Measurements from ENCODE around the gene ENTPD8. TPM values are rescaled to one million over a fixed set of nuclear protein-coding genes. Genes with fewer than 3 reads are reported as not detected.

ENTPD8 gene
- total RNA-seq, 2 donors from 2014 or later, result 0.33 to 0.75 TPM

- peaks cover 5% of the 10 kb centered on the region for H3K4me1 Mint-ChIP-seq
- no peaks in the 10 kb centered on the region for H3K9me3 Mint-ChIP-seq
- no peaks in the 10 kb centered on the region for H3K9me3 ChIP-seq (ENCODE audit: control insufficient read depth, low read length)
- peaks cover 5% of the 10 kb centered on the region for H3K36me3 Mint-ChIP-seq (ENCODE audit: low read depth)
- no peak overlapping the region for H3K4me3 ChIP-seq (ENCODE audit: low read length)
- no peaks in the 10 kb centered on the region for H3K36me3 ChIP-seq (ENCODE audit: control insufficient read depth, insufficient read depth, low read length)
- WGBS, 2 experiments (ENCODE audit: insufficient coverage in 1 of 2, insufficient read length in 1 of 2), result 85 to 95% methylated on average over 17 to 19 of the region's 19 CpGs
- H3K27me3 ChIP-seq (ENCODE audit: control insufficient read depth, insufficient read depth, low read length, poor library complexity, severe bottlenecking), result peaks cover 9% of the 10 kb centered on the region
- no peak for TF ChIP-seq CTCF (conservative IDR thresholded peaks at IDR 0.05)
- DNase-seq, result no peak
- no peak overlapping the region for H3K27ac Mint-ChIP-seq
- no peaks in the 10 kb centered on the region for H3K4me1 ChIP-seq (ENCODE audit: control insufficient read depth, insufficient read depth, low read length)
- H3K27ac ChIP-seq (ENCODE audit: low read depth, low read length), result no peak overlapping the region
- no peak overlapping the region for H3K9ac ChIP-seq (ENCODE audit: extremely low read depth, low read length, poor library complexity, severe bottlenecking)
- no peak overlapping the region for H3K4me3 Mint-ChIP-seq
- H3K27me3 Mint-ChIP-seq (ENCODE audit: insufficient read depth), result peaks cover 16% of the 10 kb centered on the region
These were observed 4.8 kb upstream of the ENTPD8 start for GRCh38 chr9:137445930-137446431.

GRCh38 chr9:137445275-137445807, 4.2 kb upstream of the ENTPD8 start:
- H3K27me3 Mint-ChIP-seq (ENCODE audit: insufficient read depth), result peaks cover 16% of the 10 kb centered on the region
- peak overlapping the region; percentile 46 for H3K27ac Mint-ChIP-seq
- 36 to 44% methylated on average over 8 to 14 of the region's 14 CpGs for WGBS, 2 experiments (ENCODE audit: insufficient coverage in 1 of 2, insufficient read length in 1 of 2)
- Histone ChIP-seq H3K9ac (ENCODE audit: extremely low read depth, low read length, poor library complexity, severe bottlenecking) (no peak overlapping the region), H3K27me3 (ENCODE audit: control insufficient read depth, insufficient read depth, low read length, poor library complexity, severe bottlenecking) (peaks cover 9% of the 10 kb centered on the region), H3K27ac (ENCODE audit: low read depth, low read length) (no peak overlapping the region), H3K36me3 (ENCODE audit: control insufficient read depth, insufficient read depth, low read length) (no peaks in the 10 kb centered on the region), H3K4me1 (ENCODE audit: control insufficient read depth, insufficient read depth, low read length) (no peaks in the 10 kb centered on the region), H3K4me3 (ENCODE audit: low read length) (no peak overlapping the region), H3K9me3 (ENCODE audit: control insufficient read depth, low read length) (no peaks in the 10 kb centered on the region)
- H3K9me3 Mint-ChIP-seq, result no peaks in the 10 kb centered on the region
- DNase-seq, result peak; percentile 94
- peaks cover 5% of the 10 kb centered on the region for H3K4me1 Mint-ChIP-seq
- H3K36me3 Mint-ChIP-seq (ENCODE audit: low read depth), result peaks cover 5% of the 10 kb centered on the region
- TF ChIP-seq CTCF (conservative IDR thresholded peaks at IDR 0.05), result peak; percentile 84
- no peak overlapping the region for H3K4me3 Mint-ChIP-seq

- Mint-ChIP-seq H3K9me3 (no peaks in the 10 kb centered on the region), H3K27ac (no peak overlapping the region), H3K27me3 (ENCODE audit: insufficient read depth) (peaks cover 18% of the 10 kb centered on the region), H3K4me3 (no peak overlapping the region), H3K36me3 (ENCODE audit: low read depth) (no peaks in the 10 kb centered on the region), H3K4me1 (peaks cover 5% of the 10 kb centered on the region)
- no peak overlapping the region for H3K4me3 ChIP-seq (ENCODE audit: low read length)
- H3K27ac ChIP-seq (ENCODE audit: low read depth, low read length), result no peak overlapping the region
- H3K27me3 ChIP-seq (ENCODE audit: control insufficient read depth, insufficient read depth, low read length, poor library complexity, severe bottlenecking), result peaks cover 9% of the 10 kb centered on the region
- no peaks in the 10 kb centered on the region for H3K9me3 ChIP-seq (ENCODE audit: control insufficient read depth, low read length)
- no peak overlapping the region for H3K9ac ChIP-seq (ENCODE audit: extremely low read depth, low read length, poor library complexity, severe bottlenecking)
- WGBS, 2 experiments (ENCODE audit: insufficient coverage in 1 of 2, insufficient read length in 1 of 2), result 85 to 88% methylated on average over 13 to 14 of the region's 14 CpGs
- no peak for TF ChIP-seq CTCF (conservative IDR thresholded peaks at IDR 0.05)
- no peaks in the 10 kb centered on the region for H3K36me3 ChIP-seq (ENCODE audit: control insufficient read depth, insufficient read depth, low read length)
- H3K4me1 ChIP-seq (ENCODE audit: control insufficient read depth, insufficient read depth, low read length), result no peaks in the 10 kb centered on the region
- no peak for DNase-seq
These were observed 3.1 kb upstream of the ENTPD8 start for GRCh38 chr9:137444106-137444790.
